OCI-LY1 (cell line): ENCODE measurements around the gene SDK1.

Experiments used
- H2AFZ ChIP-seq: fragments of 200-600 bp; sonication (generic), shearing (Covaris generic); 2 replicates; pipeline ENCODE4 v1.6.0; 2014; ENCODE audit warnings: antibody characterized with exemption, mild to moderate bottlenecking, low read length
- H3F3A ChIP-seq: fragments of 200-600 bp; sonication (generic), shearing (Covaris generic); 2 replicates; pipeline ENCODE4 v1.6.0; 2014; ENCODE audit warnings: mild to moderate bottlenecking, antibody characterized with exemption, low read length, moderate library complexity; ENCODE audit not compliant: insufficient read depth
- H3K27ac ChIP-seq: fragments of 200-600 bp; sonication (generic); 2 replicates; pipeline ENCODE4 v1.5.1; 2014; ENCODE audit warnings: low read length, mixed run types, mild to moderate bottlenecking, low read depth; ENCODE audit not compliant: poor library complexity, severe bottlenecking
- H3K27me3 ChIP-seq: fragments of 200-600 bp; sonication (generic); 2 replicates; pipeline ENCODE4 v1.6.0; 2014; ENCODE audit warnings: antibody characterized with exemption, mild to moderate bottlenecking, low read length, moderate library complexity; ENCODE audit not compliant: insufficient read depth
- H3K36me3 ChIP-seq: fragments of 200-600 bp; sonication (generic); 2 replicates; pipeline ENCODE4 v1.6.1; 2014; ENCODE audit warnings: mild to moderate bottlenecking, antibody characterized with exemption, low read length, moderate library complexity, mixed read lengths; ENCODE audit not compliant: insufficient read depth
- H3K4me1 ChIP-seq: fragments of 200-600 bp; sonication (generic); 2 replicates; pipeline ENCODE4 v1.5.1; 2014; ENCODE audit warnings: mild to moderate bottlenecking, low read length, moderate library complexity; ENCODE audit not compliant: insufficient read depth, severe bottlenecking
- H3K4me2 ChIP-seq: fragments of 200-600 bp; sonication (generic), shearing (Covaris generic); 2 replicates; pipeline ENCODE4 v1.6.1; 2014; ENCODE audit warnings: low read length
- H3K4me3 ChIP-seq: fragments of 200-600 bp; sonication (generic); 2 replicates; pipeline ENCODE4 v1.5.1; 2014; ENCODE audit warnings: low read length, low read depth, mild to moderate bottlenecking, mixed read lengths; ENCODE audit not compliant: poor library complexity, severe bottlenecking
- H3K79me2 ChIP-seq: fragments of 200-600 bp; shearing (Covaris generic); 2 replicates; pipeline ENCODE4 v1.6.1; 2016; ENCODE audit warnings: mixed run types, low read length, mixed read lengths; ENCODE audit not compliant: insufficient read depth
- H3K9ac ChIP-seq: fragments of 200-600 bp; sonication (generic), shearing (Covaris generic); 2 replicates; pipeline ENCODE4 v1.6.1; 2014; ENCODE audit warnings: mild to moderate bottlenecking, low read length, mixed read lengths
- H3K9me2 ChIP-seq: fragments of 200-600 bp; sonication (generic), shearing (Covaris generic); 2 replicates; pipeline ENCODE4 v1.6.1; 2014; ENCODE audit warnings: low read depth, mild to moderate bottlenecking, low read length, mixed read lengths
- H3K9me3 ChIP-seq: fragments of 200-600 bp; shearing (Covaris generic); 2 replicates; pipeline ENCODE4 v1.6.1; 2014; ENCODE audit warnings: low read length, mixed read lengths
- H4K20me1 ChIP-seq: fragments of 200-600 bp; sonication (generic), shearing (Covaris generic); 2 replicates; pipeline ENCODE4 v1.6.0; 2016; ENCODE audit warnings: mild to moderate bottlenecking, low read length; ENCODE audit not compliant: insufficient read depth
- EZH2 ChIP-seq: fragments of 200-600 bp; sonication (generic), shearing (Covaris generic); IDR thresholded peaks from 2 replicates; pipeline ENCODE4 v1.8.0; 2017; ENCODE audit warnings: borderline replicate concordance, mixed run types, mild to moderate bottlenecking, antibody characterized with exemption, low read length, moderate library complexity, mixed read lengths
- TF ChIP-seq, protein P1 (sequence below): fragments of 200-600 bp; sonication (generic), shearing (Covaris generic); IDR thresholded peaks from 2 replicates; pipeline ENCODE4 v1.5.1; 2017; ENCODE audit warnings: mild to moderate bottlenecking, antibody characterized with exemption, low read length, moderate library complexity, mixed read lengths

Gene SDK1

DNA sequence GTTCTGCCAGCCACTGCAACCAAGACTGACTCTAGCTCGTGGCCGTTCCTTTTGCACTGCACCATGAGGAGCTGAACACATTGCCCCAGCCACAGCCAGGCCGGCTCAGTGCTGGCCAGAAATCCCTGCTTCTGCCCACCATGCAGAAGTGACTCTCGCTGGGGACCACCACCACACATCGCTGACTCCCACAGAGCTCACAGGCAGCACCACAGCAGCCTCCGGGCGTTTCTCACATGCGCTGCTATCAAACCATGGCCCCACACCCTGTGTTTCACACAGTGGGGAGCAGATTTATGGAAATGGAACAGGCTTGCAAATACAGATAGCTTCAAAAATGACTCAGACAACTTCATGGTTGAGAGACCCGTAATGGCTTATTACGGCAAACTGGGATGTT lies 15.4 kb upstream of the SDK1 start:
- Histone ChIP-seq H3K27ac (no peak overlapping the region), H3K4me1 (no peaks in the 10 kb centered on the region), H2AFZ (no peak overlapping the region), H3K4me2 (no peak overlapping the region), H3K79me2 (no peaks in the 10 kb centered on the region), H3K4me3 (no peak overlapping the region), H3K36me3 (no peaks in the 10 kb centered on the region), H3K9me2 (no peaks in the 10 kb centered on the region), H3F3A (no peaks in the 10 kb centered on the region), H3K9me3 (no peaks in the 10 kb centered on the region), H4K20me1 (no peaks in the 10 kb centered on the region), H3K27me3 (no peaks in the 10 kb centered on the region), H3K9ac (no peak overlapping the region)
- no peak for TF ChIP-seq EZH2
- TF ChIP-seq, protein P1, sequence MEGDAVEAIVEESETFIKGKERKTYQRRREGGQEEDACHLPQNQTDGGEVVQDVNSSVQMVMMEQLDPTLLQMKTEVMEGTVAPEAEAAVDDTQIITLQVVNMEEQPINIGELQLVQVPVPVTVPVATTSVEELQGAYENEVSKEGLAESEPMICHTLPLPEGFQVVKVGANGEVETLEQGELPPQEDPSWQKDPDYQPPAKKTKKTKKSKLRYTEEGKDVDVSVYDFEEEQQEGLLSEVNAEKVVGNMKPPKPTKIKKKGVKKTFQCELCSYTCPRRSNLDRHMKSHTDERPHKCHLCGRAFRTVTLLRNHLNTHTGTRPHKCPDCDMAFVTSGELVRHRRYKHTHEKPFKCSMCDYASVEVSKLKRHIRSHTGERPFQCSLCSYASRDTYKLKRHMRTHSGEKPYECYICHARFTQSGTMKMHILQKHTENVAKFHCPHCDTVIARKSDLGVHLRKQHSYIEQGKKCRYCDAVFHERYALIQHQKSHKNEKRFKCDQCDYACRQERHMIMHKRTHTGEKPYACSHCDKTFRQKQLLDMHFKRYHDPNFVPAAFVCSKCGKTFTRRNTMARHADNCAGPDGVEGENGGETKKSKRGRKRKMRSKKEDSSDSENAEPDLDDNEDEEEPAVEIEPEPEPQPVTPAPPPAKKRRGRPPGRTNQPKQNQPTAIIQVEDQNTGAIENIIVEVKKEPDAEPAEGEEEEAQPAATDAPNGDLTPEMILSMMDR, result no peak

DNA sequence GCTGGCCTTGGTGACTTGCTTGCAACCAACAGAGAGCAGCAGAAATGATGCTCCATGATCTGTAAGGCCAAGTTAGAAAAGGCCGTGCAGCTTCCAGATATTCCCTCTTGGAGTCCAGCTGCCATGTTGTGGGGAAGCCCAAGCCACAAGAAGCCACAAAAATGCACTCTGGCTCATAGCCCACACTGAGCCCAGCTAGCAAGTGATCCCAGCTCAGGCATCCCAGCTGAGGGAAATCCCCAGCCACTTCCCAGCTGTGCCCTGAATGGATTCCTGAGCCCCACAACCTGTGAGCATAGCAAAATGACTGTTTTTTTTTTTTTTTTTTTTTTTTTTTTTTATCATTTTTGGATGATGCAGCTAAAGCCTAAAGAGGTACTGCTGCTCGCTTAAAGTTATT lies 11.1 kb upstream of the SDK1 start:
- H3F3A ChIP-seq, result no peaks in the 10 kb centered on the region

DNA sequence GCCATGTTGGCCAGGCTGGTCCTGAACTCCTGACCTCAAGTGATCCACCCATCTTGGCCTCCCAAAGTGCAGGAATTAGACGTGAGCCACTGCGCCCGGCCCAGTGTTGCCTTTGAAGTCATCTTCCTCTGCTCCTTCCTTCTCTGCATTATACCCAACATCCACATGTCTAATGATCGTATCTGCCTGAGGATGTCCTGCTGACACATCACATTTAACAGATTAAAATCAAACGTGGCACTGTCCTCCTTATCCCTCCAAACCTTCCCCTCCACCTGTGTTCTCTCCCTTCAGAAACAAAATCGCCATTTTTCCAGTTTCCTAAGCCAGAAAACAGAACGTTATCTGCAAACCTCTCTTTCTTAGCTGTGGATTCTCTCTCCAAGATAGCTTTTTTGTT lies 8.4 kb upstream of the SDK1 start:
- Histone ChIP-seq H3K9me3 (no peaks in the 10 kb centered on the region), H3K4me1 (peaks cover 5% of the 10 kb centered on the region), H3K9ac (no peak overlapping the region), H3K9me2 (no peaks in the 10 kb centered on the region), H3K36me3 (no peaks in the 10 kb centered on the region), H2AFZ (no peak overlapping the region), H3K79me2 (no peaks in the 10 kb centered on the region), H3K27me3 (no peaks in the 10 kb centered on the region), H3K27ac (no peak overlapping the region), H3F3A (no peaks in the 10 kb centered on the region), H3K4me3 (no peak overlapping the region), H4K20me1 (no peaks in the 10 kb centered on the region), H3K4me2 (no peak overlapping the region)
- TF ChIP-seq, protein P1, result no peak
- no peak for TF ChIP-seq EZH2

More for the DNA sequence above, 11.1 kb upstream of the SDK1 start:
- H2AFZ ChIP-seq, result no peak overlapping the region
- no peaks in the 10 kb centered on the region for H3K36me3 ChIP-seq
- no peaks in the 10 kb centered on the region for H4K20me1 ChIP-seq
- no peaks in the 10 kb centered on the region for H3K27me3 ChIP-seq
- H3K9me3 ChIP-seq, result no peaks in the 10 kb centered on the region
- no peaks in the 10 kb centered on the region for H3K9me2 ChIP-seq
- H3K79me2 ChIP-seq, result no peaks in the 10 kb centered on the region
- H3K4me1 ChIP-seq, result no peaks in the 10 kb centered on the region
- no peak overlapping the region for H3K27ac ChIP-seq
- H3K4me3 ChIP-seq, result no peak overlapping the region
- no peak overlapping the region for H3K4me2 ChIP-seq
- H3K9ac ChIP-seq, result no peak overlapping the region
- TF ChIP-seq, protein P1, result no peak
- no peak for TF ChIP-seq EZH2
